ENCODE data around the gene MATR3. TPM values are rescaled to one million over a fixed set of nuclear protein-coding genes. Genes with fewer than 3 reads are reported as not detected.

The MATR3 gene
- total RNA-seq, 4 donors from 2014 or later, result 343 to 366 (median 354) TPM

DNA sequence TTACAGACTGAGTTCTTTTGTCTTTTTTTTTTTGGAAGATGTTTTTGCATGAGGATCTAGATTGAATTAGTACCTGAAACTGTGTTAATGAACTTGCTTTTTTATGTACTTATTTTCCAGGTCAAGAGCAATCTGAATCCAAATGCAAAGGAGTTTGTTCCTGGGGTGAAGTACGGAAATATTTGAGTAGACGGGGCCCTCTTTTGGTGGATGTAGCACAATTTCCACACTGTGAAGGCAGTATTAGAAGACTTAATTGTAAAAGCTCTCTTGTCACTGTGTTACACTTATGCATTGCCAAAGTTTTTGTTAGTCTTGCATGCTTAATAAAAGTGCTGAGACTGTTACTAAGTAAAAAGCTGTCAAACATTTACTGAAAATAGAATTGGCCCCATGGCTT lies 75.1 kb downstream of the MATR3 start:
- H3K27ac ChIP-seq, result no peak overlapping the region
- H3K36me3 ChIP-seq, result peaks cover 44 to 54% of the 10 kb centered on the region in 2 donors
- no peak for DNase-seq
- TF ChIP-seq, protein P1, sequence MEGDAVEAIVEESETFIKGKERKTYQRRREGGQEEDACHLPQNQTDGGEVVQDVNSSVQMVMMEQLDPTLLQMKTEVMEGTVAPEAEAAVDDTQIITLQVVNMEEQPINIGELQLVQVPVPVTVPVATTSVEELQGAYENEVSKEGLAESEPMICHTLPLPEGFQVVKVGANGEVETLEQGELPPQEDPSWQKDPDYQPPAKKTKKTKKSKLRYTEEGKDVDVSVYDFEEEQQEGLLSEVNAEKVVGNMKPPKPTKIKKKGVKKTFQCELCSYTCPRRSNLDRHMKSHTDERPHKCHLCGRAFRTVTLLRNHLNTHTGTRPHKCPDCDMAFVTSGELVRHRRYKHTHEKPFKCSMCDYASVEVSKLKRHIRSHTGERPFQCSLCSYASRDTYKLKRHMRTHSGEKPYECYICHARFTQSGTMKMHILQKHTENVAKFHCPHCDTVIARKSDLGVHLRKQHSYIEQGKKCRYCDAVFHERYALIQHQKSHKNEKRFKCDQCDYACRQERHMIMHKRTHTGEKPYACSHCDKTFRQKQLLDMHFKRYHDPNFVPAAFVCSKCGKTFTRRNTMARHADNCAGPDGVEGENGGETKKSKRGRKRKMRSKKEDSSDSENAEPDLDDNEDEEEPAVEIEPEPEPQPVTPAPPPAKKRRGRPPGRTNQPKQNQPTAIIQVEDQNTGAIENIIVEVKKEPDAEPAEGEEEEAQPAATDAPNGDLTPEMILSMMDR (IDR thresholded peaks at IDR 0.05), result no peak
- no peak for TF ChIP-seq POLR2A (IDR thresholded peaks at IDR 0.05)
- H3K27me3 ChIP-seq, result no peaks in the 10 kb centered on the region
- 89 to 93% methylated on average over 2 of the region's 2 CpGs for WGBS, 2 donors
- no peak overlapping the region for H3K4me3 ChIP-seq (replicated peaks in 1 of 3)
- no peaks in the 10 kb centered on the region for H3K9me3 ChIP-seq
- intact Hi-C loops (cut with DNase I), result no loop called here
- peaks cover 4 to 14% of the 10 kb centered on the region in 2 donors for H3K4me1 ChIP-seq

DNA sequence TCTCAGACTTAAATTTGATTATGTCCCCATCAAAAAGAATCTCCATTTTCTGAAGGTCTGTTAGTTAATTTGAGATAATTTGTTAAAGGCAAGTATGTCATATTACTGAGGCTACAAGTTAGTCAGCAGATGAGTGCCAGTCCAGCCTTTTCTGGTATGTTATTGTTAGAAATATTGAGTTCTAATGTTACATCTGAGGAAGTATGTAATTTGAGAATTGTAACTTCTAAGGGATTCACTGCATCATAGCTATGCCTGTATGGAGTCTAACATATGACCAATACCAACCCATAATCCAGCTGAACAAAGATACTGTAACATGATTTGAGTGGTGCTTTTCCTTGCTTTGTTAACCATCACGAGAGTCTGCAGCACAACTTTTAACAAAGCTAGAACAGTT lies 75.6 kb downstream of the MATR3 start:
- no peak for DNase-seq
- Histone ChIP-seq H3K36me3 (peaks cover 43 to 50% of the 10 kb centered on the region in 2 donors), H3K4me3 (replicated peaks in 1 of 3) (no peak overlapping the region), H3K27ac (no peak overlapping the region), H3K4me1 (peaks cover 9 to 16% of the 10 kb centered on the region in 2 donors), H3K9me3 (no peaks in the 10 kb centered on the region), H3K27me3 (no peaks in the 10 kb centered on the region)
- TF ChIP-seq, protein P1 (IDR thresholded peaks at IDR 0.05), result no peak
- TF ChIP-seq POLR2A (IDR thresholded peaks at IDR 0.05), result no peak
- 94 to 95% methylated on average over 1 of the region's 1 CpG for WGBS, 2 donors
- intact Hi-C loops (cut with DNase I), result no loop called here

DNA sequence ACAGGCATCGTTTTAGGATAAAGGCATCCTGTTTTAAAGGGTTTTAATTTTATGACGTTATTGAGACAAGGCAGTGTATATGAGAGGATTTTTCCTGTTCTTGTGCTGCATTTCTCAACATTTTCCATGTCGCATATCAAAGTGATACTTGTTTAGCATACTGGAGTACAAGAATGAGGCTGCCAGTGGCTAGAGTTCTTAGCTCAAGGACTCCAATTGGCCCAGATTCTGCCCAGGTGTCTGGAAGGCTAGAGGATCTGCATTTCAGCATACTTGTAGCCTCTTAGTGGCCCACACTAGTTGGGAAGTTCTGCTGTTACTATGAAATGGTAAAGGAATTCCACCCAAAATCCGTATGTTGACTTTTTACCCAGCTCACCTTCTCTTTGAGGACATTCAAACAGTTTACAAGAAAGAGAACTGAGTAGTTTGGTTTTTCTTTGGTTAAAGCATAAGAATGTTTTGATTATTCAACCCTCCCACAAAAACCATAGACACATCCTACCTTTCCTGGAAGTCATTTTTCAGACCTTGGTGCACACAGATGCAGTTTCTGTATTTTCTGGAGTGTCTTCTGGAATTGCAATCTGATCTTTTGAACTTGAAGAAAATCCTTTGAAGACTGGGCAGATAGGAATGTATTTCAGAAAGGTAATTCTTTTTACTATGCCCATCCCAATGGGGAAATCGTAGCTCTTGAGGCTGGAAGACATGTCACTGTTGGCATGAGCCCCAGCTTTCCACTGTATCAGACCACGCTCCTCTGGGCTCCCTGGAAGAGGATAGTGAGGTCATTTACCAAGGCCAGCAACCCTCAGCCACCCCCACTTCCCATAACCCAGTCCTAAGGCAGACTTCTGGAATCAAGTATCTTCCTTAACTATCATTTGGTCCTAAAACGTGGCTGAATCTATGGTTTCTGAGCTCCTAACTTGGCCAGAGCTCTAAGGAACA lies 78.2 kb downstream of the MATR3 start:
- WGBS, 2 donors, result 88 to 90% methylated on average over 7 of the region's 7 CpGs
- Histone ChIP-seq H3K36me3 (peaks cover 18 to 25% of the 10 kb centered on the region in 2 donors), H3K4me3 (replicated peaks in 1 of 3) (no peak overlapping the region), H3K9me3 (no peaks in the 10 kb centered on the region), H3K4me1 (peaks cover 10 to 11% of the 10 kb centered on the region in 2 donors), H3K27me3 (no peaks in the 10 kb centered on the region), H3K27ac (no peak overlapping the region)
- TF ChIP-seq POLR2A (IDR thresholded peaks at IDR 0.05), result no peak
- TF ChIP-seq, protein P1 (IDR thresholded peaks at IDR 0.05), result no peak
- DNase-seq, result no peak
- intact Hi-C loops (cut with DNase I), result no loop called here

DNA sequence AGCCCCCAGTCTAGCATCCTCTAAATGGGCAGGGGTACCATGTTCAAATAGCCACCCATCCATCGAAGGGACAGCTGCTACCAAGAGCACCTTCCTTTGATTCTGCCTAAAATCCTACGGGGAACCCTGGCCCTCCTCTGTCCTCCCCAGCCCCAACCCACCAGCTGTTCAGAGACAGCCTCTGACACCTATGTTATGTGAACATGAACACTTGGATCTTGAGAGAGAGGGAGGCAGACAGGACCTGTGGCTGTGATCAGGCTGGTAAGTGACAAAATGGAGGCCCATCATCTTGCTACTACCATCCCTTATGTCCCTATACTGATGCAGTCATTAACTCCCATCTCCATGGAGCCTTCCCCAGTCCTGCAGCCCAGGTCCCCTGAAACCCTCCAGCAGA lies 81.4 kb downstream of the MATR3 start:
- TF ChIP-seq, protein P1 (IDR thresholded peaks at IDR 0.05), result no peak
- no peak for TF ChIP-seq POLR2A (IDR thresholded peaks at IDR 0.05)
- H3K4me3 ChIP-seq (replicated peaks in 1 of 3), result no peak overlapping the region
- WGBS, 2 donors, result 95 to 100% methylated on average over 1 to 2 of the region's 2 CpGs
- H3K27me3 ChIP-seq, result no peaks in the 10 kb centered on the region
- peaks cover 1 to 9% of the 10 kb centered on the region in 2 donors for H3K36me3 ChIP-seq
- no peak for DNase-seq
- H3K4me1 ChIP-seq, result peaks cover 10 to 11% of the 10 kb centered on the region in 2 donors
- no peaks in the 10 kb centered on the region for H3K9me3 ChIP-seq
- H3K27ac ChIP-seq, result no peak overlapping the region
- intact Hi-C loops (cut with DNase I), result no loop called here

DNA sequence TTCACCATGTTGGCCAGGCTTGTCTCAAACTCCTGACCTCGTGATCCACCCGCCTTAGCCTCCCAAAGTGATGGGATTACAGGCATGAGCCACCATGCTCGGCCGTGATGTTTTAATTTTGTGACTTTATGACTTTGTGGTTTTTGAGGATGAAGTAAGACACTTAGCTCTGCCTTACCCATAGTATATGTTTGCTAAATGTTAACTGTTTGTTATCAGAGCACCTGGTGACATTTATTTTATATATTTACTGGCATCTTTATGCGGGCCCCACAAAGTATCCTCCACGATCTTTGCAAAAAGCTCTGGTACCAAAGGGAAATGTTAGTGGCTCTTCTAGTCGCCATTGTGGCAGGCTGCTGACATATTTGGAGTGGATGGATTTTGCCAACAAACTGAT lies 82.8 kb downstream of the MATR3 start:
- TF ChIP-seq, protein P1 (IDR thresholded peaks at IDR 0.05), result no peak
- TF ChIP-seq POLR2A (IDR thresholded peaks at IDR 0.05), result no peak
- 92 to 95% methylated on average over 7 of the region's 7 CpGs for WGBS, 2 donors
- no peaks in the 10 kb centered on the region for H3K9me3 ChIP-seq
- no peak overlapping the region for H3K4me3 ChIP-seq (replicated peaks in 1 of 3)
- H3K36me3 ChIP-seq, result no peaks in the 10 kb centered on the region
- no peaks in the 10 kb centered on the region for H3K27me3 ChIP-seq
- no peak overlapping the region for H3K27ac ChIP-seq
- DNase-seq, result no peak
- intact Hi-C loops (cut with DNase I), result no loop called here
- peaks cover 10 to 11% of the 10 kb centered on the region in 2 donors for H3K4me1 ChIP-seq

Data from thyroid gland (tissue), 4 donors.